ENCODE data around the gene PROC. TPM values are rescaled to one million over a fixed set of nuclear protein-coding genes. Genes with fewer than 3 reads are reported as not detected.

PROC gene
- total RNA-seq: 1 to 10 TPM in 1 of 4 donors, not detected in 3; 2.1 TPM

DNA sequence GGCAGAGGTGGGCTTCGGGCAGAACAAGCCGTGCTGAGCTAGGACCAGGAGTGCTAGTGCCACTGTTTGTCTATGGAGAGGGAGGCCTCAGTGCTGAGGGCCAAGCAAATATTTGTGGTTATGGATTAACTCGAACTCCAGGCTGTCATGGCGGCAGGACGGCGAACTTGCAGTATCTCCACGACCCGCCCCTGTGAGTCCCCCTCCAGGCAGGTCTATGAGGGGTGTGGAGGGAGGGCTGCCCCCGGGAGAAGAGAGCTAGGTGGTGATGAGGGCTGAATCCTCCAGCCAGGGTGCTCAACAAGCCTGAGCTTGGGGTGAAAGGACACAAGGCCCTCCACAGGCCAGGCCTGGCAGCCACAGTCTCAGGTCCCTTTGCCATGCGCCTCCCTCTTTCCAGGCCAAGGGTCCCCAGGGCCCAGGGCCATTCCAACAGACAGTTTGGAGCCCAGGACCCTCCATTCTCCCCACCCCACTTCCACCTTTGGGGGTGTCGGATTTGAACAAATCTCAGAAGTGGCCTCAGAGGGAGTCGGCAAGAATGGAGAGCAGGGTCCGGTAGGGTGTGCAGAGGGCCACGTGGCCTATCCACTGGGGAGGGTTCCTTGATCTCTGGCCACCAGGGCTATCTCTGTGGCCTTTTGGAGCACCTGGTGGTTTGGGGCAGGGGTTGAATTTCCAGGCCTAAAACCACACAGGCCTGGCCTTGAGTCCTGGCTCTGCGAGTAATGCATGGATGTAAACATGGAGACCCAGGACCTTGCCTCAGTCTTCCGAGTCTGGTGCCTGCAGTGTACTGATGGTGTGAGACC, at the start of gene PROC:
Gene PROC, plus strand, starts transcription at position 128 of the 812 bp plus-strand sequence. CDS start 1,516 bp downstream, outside the sequence.
- Histone ChIP-seq H3K4me1 (peaks cover 17 to 41% (median 26%) of the 10 kb centered on the region in 3 donors), H3K9me3 (no peaks in the 10 kb centered on the region), H3K27me3 (peaks cover 0 to 73% (median 3%) of the 10 kb centered on the region in 4 donors), H3K27ac (no peak within 1 kb of the TSS), H3K36me3 (no peaks in the 10 kb centered on the region), H3K4me3 (no peak within 1 kb of the TSS)
- 88 to 91% methylated on average over 7 to 9 of the region's 16 CpGs for WGBS, 2 donors
- intact Hi-C loops (cut with DNase I): loop anchor here (10.0 kb wide), 1 partner anchor 124 kb away; the partner anchor contains the start of gene ERCC3
- no peak for DNase-seq
- no peak for TF ChIP-seq POLR2A (IDR thresholded peaks at IDR 0.05)
- TF ChIP-seq, protein P1, sequence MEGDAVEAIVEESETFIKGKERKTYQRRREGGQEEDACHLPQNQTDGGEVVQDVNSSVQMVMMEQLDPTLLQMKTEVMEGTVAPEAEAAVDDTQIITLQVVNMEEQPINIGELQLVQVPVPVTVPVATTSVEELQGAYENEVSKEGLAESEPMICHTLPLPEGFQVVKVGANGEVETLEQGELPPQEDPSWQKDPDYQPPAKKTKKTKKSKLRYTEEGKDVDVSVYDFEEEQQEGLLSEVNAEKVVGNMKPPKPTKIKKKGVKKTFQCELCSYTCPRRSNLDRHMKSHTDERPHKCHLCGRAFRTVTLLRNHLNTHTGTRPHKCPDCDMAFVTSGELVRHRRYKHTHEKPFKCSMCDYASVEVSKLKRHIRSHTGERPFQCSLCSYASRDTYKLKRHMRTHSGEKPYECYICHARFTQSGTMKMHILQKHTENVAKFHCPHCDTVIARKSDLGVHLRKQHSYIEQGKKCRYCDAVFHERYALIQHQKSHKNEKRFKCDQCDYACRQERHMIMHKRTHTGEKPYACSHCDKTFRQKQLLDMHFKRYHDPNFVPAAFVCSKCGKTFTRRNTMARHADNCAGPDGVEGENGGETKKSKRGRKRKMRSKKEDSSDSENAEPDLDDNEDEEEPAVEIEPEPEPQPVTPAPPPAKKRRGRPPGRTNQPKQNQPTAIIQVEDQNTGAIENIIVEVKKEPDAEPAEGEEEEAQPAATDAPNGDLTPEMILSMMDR (IDR thresholded peaks at IDR 0.05): no peak

DNA sequence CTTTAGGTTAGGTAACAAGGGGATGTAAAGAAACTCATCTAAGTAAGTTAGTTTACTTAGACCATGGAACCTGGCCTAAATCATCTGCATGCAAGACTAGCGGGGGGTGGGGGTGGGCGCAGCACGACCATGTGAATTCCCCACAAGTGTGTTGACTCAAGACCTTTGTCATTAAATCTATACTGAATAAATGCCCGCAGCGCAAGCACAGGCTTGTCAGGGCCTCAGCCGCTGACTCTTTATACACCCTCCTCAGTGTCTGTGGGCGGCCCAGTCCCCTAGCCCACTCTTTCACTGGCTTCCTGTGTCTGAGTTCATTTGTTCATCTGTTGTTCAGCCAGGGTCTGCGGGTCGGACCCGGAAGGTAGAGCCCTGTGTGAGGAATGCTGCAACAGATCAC, 48.2 kb upstream of the PROC start:
- Histone ChIP-seq H3K9me3 (peaks cover 0 to 22% (median 9%) of the 10 kb centered on the region in 3 donors), H3K27me3 (no peaks in the 10 kb centered on the region), H3K36me3 (no peaks in the 10 kb centered on the region), H3K27ac (no peak overlapping the region), H3K4me1 (peaks cover 0 to 19% (median 3%) of the 10 kb centered on the region in 3 donors), H3K4me3 (no peak overlapping the region)
- WGBS, 2 donors: 81 to 88% methylated on average over 7 to 10 of the region's 10 CpGs
- TF ChIP-seq POLR2A (IDR thresholded peaks at IDR 0.05): no peak
- TF ChIP-seq, protein P1 (IDR thresholded peaks at IDR 0.05): no peak
- DNase-seq: no peak
- intact Hi-C loops (cut with DNase I): no loop called here

DNA sequence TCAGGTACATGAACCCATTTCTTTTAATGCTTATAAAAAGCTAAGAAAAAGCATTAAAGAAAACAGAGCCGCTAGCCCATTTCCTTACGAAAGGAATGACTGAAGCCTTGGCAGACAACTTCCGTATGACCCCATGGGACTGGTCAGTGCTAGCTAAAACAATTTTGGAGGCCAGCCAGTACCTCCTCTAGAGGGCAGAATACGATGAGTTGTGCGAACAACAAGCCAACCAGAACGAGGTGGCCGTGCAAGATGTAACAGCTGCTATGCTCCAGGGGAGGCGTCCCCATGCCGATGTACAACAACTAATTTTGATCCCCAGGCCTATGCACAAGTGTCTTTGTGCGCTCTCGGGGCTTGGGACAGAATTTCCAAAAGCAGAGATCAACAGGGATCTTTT, 47.2 kb upstream of the PROC start:
- 87 to 94% methylated on average over 8 to 11 of the region's 11 CpGs for WGBS, 2 donors
- H3K27ac ChIP-seq: no peak overlapping the region
- no peak for DNase-seq
- H3K9me3 ChIP-seq: peaks cover 0 to 22% (median 9%) of the 10 kb centered on the region in 3 donors
- H3K27me3 ChIP-seq: no peaks in the 10 kb centered on the region
- H3K36me3 ChIP-seq: peaks cover 0 to under 1% (median 0%) of the 10 kb centered on the region in 3 donors
- TF ChIP-seq, protein P1 (IDR thresholded peaks at IDR 0.05): peak in 1 of 6 experiments; percentile 11
- TF ChIP-seq POLR2A (IDR thresholded peaks at IDR 0.05): no peak
- H3K4me3 ChIP-seq: no peak overlapping the region
- peaks cover 0 to 9% (median 0%) of the 10 kb centered on the region in 3 donors for H3K4me1 ChIP-seq
- intact Hi-C loops (cut with DNase I): no loop called here

DNA sequence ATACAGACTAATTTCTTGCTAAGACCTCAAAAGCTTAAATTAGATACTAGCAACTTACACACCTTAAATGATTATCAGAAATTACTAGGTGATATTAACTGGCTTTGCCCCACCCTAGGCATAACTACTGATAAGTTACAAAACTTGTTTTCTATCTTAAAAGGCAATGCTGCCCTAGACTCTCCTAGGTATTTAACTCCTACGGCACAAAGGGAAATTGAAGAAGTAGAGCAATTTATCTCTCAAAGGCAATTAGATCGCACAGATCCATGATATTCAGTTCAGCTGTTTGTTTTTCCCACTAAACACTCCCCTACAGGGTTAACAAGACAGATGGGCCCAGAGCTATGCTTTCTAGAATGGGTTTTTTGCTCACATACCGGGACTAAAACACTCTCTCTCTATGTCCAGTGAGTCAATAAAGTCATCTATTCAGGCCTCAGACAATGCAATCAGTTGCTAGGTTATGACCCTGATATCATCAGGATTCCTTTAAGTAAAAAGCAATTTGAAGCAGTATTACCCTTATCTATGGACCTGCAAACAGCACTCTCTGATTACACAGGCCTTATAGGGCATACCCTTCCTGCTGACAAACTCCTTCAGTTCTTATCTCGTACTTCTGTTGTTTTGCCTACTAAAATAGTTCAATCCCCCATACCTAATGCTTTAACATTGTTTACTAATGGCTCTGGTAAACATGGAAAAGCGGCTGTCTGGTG, 44.7 kb upstream of the PROC start:
- 84 to 93% methylated on average over 5 of the region's 5 CpGs for WGBS, 2 donors
- no peak for DNase-seq
- intact Hi-C loops (cut with DNase I): no loop called here
- no peak for TF ChIP-seq POLR2A (IDR thresholded peaks at IDR 0.05)
- TF ChIP-seq, protein P1 (IDR thresholded peaks at IDR 0.05): no peak
- H3K9me3 ChIP-seq: peaks cover 0 to 22% (median 9%) of the 10 kb centered on the region in 3 donors
- no peak overlapping the region for H3K4me3 ChIP-seq
- no peak overlapping the region for H3K27ac ChIP-seq
- H3K27me3 ChIP-seq: no peaks in the 10 kb centered on the region
- peaks cover 0 to 8% (median 0%) of the 10 kb centered on the region in 3 donors for H3K4me1 ChIP-seq
- H3K36me3 ChIP-seq: peaks cover 0 to 8% (median 0%) of the 10 kb centered on the region in 3 donors

Measured in esophagus squamous epithelium (tissue), 5 donors.